ENCODE results near the gene PLA2G12A. TPM values are rescaled to one million over a fixed set of nuclear protein-coding genes. Genes with fewer than 3 reads are reported as not detected.
A peak's percentile ranks its signal among the peaks of the same experiment; 100 is the strongest.
"Not testable (repeated sequence)": the region's sequence is repeated elsewhere in the genome, so short reads cannot be mapped to it uniquely, and the experiment has no call there.

Gene PLA2G12A
- total and polyA plus RNA-seq, 2 donors: 8.2 to 23.3 TPM

DNA sequence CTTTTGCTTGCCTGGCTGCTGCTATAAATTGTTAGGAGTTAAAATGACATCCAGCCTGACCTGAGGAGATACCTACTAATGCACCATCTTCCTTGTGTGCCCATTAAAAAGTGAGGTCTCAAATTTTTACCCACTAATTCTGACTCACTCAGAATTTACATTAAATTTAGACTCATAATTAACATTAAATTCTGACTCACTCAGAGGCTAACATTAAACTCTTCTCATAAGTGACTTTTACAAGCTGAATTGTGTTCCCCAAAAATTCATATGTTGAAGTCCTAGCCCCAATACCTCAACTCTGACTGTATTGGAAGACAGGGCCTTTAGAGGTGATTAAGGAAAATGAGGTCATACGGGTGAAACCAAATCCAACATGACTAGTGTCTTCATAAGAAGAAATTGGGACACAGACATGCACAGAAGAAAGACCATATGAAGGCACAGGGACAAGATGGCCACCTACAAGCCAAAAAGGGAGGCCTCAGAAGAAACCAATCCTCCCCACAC, 38.4 kb downstream of the PLA2G12A start:
- Histone ChIP-seq H3K27ac (ENCODE audit: low read depth in 1 of 2, low read length in 1 of 2) (no peak overlapping the region), H3K4me3 (ENCODE audit: low read length in 2 of 2) (no peak overlapping the region), H3K9me3 (ENCODE audit: control insufficient read depth in 2 of 2, insufficient read depth in 1 of 2, low read length in 1 of 2) (no peaks in the 10 kb centered on the region), H3K4me1 (ENCODE audit: control insufficient read depth in 2 of 2, insufficient read depth in 2 of 2, low read length in 2 of 2) (peaks cover 0 to 2% of the 10 kb centered on the region in 2 donors), H3K27me3 (ENCODE audit: control insufficient read depth in 2 of 2, insufficient read depth in 1 of 2, low read length in 1 of 2) (no peaks in the 10 kb centered on the region), H3K36me3 (ENCODE audit: control insufficient read depth in 2 of 2, insufficient read depth in 2 of 2, low read length in 1 of 2) (peaks cover 30 to 61% of the 10 kb centered on the region in 2 donors)
- no peak for DNase-seq (ENCODE audit: low read depth in 6 of 9, low spot score in 9 of 9)
- WGBS: 97% methylated on average over 1 of the region's 1 CpG

DNA sequence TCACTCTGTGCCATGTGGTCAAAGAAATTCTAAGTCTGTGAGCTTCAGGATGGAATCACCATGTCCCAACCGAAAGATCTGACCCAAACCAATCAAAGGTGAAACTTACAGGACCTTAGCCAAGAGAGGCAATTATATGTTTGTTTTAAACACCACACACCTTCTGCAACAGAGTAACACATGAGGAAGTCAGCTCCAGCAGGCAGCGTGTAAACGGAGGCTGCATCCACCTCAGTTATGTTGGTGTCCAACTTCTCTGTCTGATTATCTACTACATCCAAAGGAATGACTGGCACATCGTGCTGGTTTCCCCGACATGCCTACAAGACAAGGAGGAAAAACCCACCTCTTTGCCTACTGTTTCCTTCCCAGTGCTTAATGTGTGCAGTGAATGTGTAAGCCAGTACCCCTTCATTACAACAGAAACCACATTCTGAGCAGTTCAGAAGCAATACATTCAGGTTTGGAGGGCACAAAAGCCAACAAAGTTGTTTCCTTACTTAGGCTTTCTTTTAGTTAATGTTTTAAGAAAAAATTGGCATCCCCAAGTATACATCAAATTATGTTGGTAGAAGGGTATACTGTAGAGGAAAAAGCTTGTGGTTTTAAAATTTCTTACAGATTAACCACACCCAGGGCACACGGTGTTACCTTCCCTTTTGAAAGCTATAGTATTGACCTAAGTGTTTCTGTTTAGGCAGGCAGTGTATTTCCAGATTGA, 39.0 kb downstream of the PLA2G12A start:
- WGBS: 80% methylated on average over 6 of the region's 6 CpGs
- peaks cover 30 to 67% of the 10 kb centered on the region in 2 donors for H3K36me3 ChIP-seq (ENCODE audit: control insufficient read depth in 2 of 2, insufficient read depth in 2 of 2, low read length in 1 of 2)

DNA sequence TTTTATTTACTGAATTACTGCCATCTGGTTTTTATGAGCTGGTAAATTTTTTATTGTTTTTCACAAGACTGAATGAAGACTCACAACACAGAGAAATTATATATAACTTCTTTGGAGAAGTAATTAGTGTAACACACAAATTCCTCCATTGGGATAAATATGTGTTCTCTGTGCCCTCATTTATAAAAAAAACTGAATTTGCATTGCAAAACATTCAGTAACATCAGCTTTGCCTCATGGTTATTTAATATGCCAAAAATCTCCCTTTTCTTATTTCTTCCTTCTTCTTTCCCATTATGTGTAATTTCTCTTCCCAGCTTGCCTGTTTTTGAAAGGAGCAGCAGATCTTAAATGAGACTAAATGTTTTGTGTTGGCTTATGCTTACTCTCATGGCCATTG, 45.1 kb downstream of the PLA2G12A start:
- Histone ChIP-seq H3K4me1 (ENCODE audit: control insufficient read depth in 2 of 2, insufficient read depth in 2 of 2, low read length in 2 of 2) (no peaks in the 10 kb centered on the region), H3K36me3 (ENCODE audit: control insufficient read depth in 2 of 2, insufficient read depth in 2 of 2, low read length in 1 of 2) (peaks cover 13 to 32% of the 10 kb centered on the region in 2 donors), H3K27ac (ENCODE audit: low read depth in 1 of 2, low read length in 1 of 2) (no peak overlapping the region), H3K27me3 (ENCODE audit: control insufficient read depth in 2 of 2, insufficient read depth in 1 of 2, low read length in 1 of 2) (no peaks in the 10 kb centered on the region), H3K9me3 (ENCODE audit: control insufficient read depth in 2 of 2, insufficient read depth in 1 of 2, low read length in 1 of 2) (no peaks in the 10 kb centered on the region), H3K4me3 (ENCODE audit: low read length in 2 of 2) (no peak overlapping the region)
- DNase-seq (ENCODE audit: low read depth in 6 of 9, low spot score in 9 of 9): no peak

More for the DNA sequence above, 39.0 kb downstream of the PLA2G12A start:
- H3K9me3 ChIP-seq (ENCODE audit: control insufficient read depth in 2 of 2, insufficient read depth in 1 of 2, low read length in 1 of 2): no peaks in the 10 kb centered on the region
- no peak overlapping the region for H3K4me3 ChIP-seq (ENCODE audit: low read length in 2 of 2)
- H3K4me1 ChIP-seq (ENCODE audit: control insufficient read depth in 2 of 2, insufficient read depth in 2 of 2, low read length in 2 of 2): peaks cover 0 to 2% of the 10 kb centered on the region in 2 donors
- no peaks in the 10 kb centered on the region for H3K27me3 ChIP-seq (ENCODE audit: control insufficient read depth in 2 of 2, insufficient read depth in 1 of 2, low read length in 1 of 2)
- peak overlapping the region in 1 of 2 donors; percentile 10 for H3K27ac ChIP-seq (ENCODE audit: low read depth in 1 of 2, low read length in 1 of 2)
- peak in 1 of 9 donors; percentile 19 for DNase-seq (ENCODE audit: low read depth in 6 of 9, low spot score in 9 of 9)

DNA sequence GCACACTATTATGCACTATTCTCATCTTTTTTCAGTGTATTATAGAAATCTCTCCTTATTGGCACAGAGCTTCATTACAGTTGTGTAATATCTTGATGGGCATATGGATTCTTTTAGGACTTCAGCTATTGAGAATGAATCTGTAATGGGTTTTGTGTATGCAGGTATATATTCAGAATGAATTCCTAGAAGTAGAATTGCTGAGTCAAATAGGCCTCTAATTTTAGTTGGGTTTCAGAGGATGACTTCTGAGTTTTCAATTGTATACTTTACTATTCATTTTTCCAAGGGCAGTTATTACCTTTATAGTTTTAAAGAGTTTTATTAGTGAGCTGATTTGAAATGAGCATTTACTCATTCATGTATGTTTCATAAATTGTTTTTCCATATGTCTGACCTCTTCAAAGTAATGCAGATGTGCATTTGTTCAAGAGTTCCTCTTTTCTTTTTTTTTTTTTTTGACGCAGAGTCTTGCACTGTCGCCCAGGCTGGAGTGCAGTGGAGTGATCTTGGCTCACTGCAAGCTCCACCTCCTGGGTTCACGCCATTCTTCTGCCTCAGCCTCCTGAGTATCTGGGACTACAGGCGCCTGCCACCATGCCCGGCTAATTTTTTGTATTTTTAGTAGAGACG, 46.1 kb downstream of the PLA2G12A start:
- DNase-seq (ENCODE audit: low read depth in 6 of 9, low spot score in 9 of 9): no peak
- Histone ChIP-seq H3K27ac (ENCODE audit: low read depth in 1 of 2, low read length in 1 of 2) (no peak overlapping the region), H3K4me1 (ENCODE audit: control insufficient read depth in 2 of 2, insufficient read depth in 2 of 2, low read length in 2 of 2) (no peaks in the 10 kb centered on the region), H3K27me3 (ENCODE audit: control insufficient read depth in 2 of 2, insufficient read depth in 1 of 2, low read length in 1 of 2) (no peaks in the 10 kb centered on the region), H3K9me3 (ENCODE audit: control insufficient read depth in 2 of 2, insufficient read depth in 1 of 2, low read length in 1 of 2) (peaks cover 0 to 2% of the 10 kb centered on the region in 2 donors), H3K4me3 (ENCODE audit: low read length in 2 of 2) (no peak overlapping the region), H3K36me3 (ENCODE audit: control insufficient read depth in 2 of 2, insufficient read depth in 2 of 2, low read length in 1 of 2) (peaks cover 15 to 26% of the 10 kb centered on the region in 2 donors)
- WGBS: 84% methylated on average over 6 of the region's 6 CpGs

DNA sequence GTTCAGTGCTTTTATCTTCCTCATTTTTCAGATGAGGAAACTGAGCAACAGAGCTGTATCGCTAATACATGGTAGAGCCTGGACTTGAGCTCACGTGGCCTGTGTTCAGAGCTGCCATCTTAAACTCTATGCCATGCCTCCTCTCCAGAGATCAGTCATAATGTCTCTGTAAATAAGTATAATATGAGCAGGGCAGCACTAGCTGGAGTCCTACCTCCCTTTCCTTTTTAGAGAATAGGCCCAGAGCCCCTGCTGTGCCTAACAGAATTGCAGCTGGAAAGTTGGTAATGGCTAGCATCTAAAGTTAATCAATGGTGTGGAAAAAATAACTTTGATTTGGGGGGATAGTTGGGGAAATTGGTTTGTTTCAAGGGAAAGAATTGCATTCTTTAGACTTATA, 47.0 kb downstream of the PLA2G12A start:
- no peak overlapping the region for H3K27ac ChIP-seq (ENCODE audit: low read depth in 1 of 2, low read length in 1 of 2)
- over 99% methylated on average over 2 of the region's 2 CpGs for WGBS
- DNase-seq (ENCODE audit: low read depth in 6 of 9, low spot score in 9 of 9): no peak
- H3K36me3 ChIP-seq (ENCODE audit: control insufficient read depth in 2 of 2, insufficient read depth in 2 of 2, low read length in 1 of 2): peaks cover 19 to 22% of the 10 kb centered on the region in 2 donors
- H3K9me3 ChIP-seq (ENCODE audit: control insufficient read depth in 2 of 2, insufficient read depth in 1 of 2, low read length in 1 of 2): peaks cover 0 to 7% of the 10 kb centered on the region in 2 donors
- H3K27me3 ChIP-seq (ENCODE audit: control insufficient read depth in 2 of 2, insufficient read depth in 1 of 2, low read length in 1 of 2): no peaks in the 10 kb centered on the region
- no peaks in the 10 kb centered on the region for H3K4me1 ChIP-seq (ENCODE audit: control insufficient read depth in 2 of 2, insufficient read depth in 2 of 2, low read length in 2 of 2)
- H3K4me3 ChIP-seq (ENCODE audit: low read length in 2 of 2): no peak overlapping the region

DNA sequence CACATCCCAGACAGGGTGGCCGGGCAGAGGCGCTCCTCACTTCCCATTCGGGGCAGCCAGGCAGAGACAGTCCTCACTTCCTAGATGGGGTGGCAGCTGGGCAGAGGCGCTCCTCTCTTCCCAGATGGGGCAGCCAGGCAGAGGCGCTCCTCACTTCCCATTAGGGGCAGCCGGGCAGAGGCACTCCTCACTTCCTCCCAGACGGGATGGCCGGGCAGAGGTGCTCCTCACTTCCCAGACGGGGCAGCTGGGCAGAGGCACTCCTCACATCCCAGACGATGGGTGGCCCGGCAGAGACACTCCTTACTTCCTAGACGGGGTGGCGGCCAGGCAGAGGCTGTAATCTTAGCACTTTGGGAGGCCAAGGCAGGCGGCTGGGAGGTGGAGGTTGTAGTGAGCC, 50.9 kb downstream of the PLA2G12A start:
- not testable (repeated sequence) for H3K4me3 ChIP-seq (ENCODE audit: low read length in 2 of 2); H3K9me3 ChIP-seq (ENCODE audit: control insufficient read depth in 2 of 2, insufficient read depth in 1 of 2, low read length in 1 of 2); H3K27ac ChIP-seq (ENCODE audit: low read depth in 1 of 2, low read length in 1 of 2); H3K4me1 ChIP-seq (ENCODE audit: control insufficient read depth in 2 of 2, insufficient read depth in 2 of 2, low read length in 2 of 2); DNase-seq (ENCODE audit: low read depth in 6 of 9, low spot score in 9 of 9); H3K36me3 ChIP-seq (ENCODE audit: control insufficient read depth in 2 of 2, insufficient read depth in 2 of 2, low read length in 1 of 2); H3K27me3 ChIP-seq (ENCODE audit: control insufficient read depth in 2 of 2, insufficient read depth in 1 of 2, low read length in 1 of 2)
- over 99% methylated on average over 14 of the region's 14 CpGs for WGBS

DNA sequence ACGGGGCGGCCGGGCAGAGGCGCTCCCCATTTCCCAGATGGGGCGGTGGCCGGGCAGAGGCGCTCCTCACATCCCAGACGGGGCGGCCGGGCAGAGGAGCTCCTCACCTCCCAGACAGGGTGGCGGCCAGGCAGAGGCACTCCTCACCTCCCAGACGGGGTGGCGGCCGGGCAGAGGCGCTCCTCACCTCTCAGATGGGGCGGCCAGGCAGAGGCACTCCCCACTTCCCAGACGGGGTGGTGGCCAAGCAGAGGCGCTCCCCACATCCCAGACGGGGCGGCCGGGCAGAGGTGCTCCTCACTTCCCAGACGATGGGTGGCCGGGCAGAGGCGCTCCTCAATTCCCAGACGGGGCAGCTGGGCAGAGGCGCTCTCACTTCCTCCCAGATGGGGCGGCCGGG, 51.4 kb downstream of the PLA2G12A start:
- not testable (repeated sequence) for H3K4me3 ChIP-seq (ENCODE audit: low read length in 2 of 2); DNase-seq (ENCODE audit: low read depth in 6 of 9, low spot score in 9 of 9); H3K27ac ChIP-seq (ENCODE audit: low read depth in 1 of 2, low read length in 1 of 2); H3K9me3 ChIP-seq (ENCODE audit: control insufficient read depth in 2 of 2, insufficient read depth in 1 of 2, low read length in 1 of 2); H3K4me1 ChIP-seq (ENCODE audit: control insufficient read depth in 2 of 2, insufficient read depth in 2 of 2, low read length in 2 of 2); H3K36me3 ChIP-seq (ENCODE audit: control insufficient read depth in 2 of 2, insufficient read depth in 2 of 2, low read length in 1 of 2); H3K27me3 ChIP-seq (ENCODE audit: control insufficient read depth in 2 of 2, insufficient read depth in 1 of 2, low read length in 1 of 2)
- 97% methylated on average over 28 of the region's 28 CpGs for WGBS

DNA sequence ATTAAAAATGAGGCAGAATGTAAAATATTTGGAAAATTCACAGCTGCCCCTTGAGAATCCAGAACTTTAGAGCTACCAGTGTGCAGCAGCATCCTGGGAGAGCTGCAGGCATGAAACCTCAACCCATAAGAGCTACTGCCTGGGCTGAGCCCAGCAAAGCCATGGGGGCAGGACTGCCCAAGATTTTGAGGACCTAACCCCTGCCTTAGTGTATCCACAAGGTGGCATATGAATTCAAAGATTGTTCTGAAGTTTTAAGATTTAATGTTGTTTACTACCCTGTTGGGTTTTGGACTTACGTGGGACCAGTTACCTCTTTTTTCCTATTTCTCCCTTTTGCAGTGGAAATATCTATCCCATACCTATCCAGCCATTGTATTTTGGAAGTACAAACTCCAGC, 53.0 kb downstream of the PLA2G12A start:
- H3K36me3 ChIP-seq (ENCODE audit: control insufficient read depth in 2 of 2, insufficient read depth in 2 of 2, low read length in 1 of 2): peaks cover 4 to 8% of the 10 kb centered on the region in 2 donors
- WGBS: 100% methylated on average over 1 of the region's 1 CpG
- H3K9me3 ChIP-seq (ENCODE audit: control insufficient read depth in 2 of 2, insufficient read depth in 1 of 2, low read length in 1 of 2): peaks cover 0 to 7% of the 10 kb centered on the region in 2 donors
- H3K27ac ChIP-seq (ENCODE audit: low read depth in 1 of 2, low read length in 1 of 2): no peak overlapping the region
- DNase-seq (ENCODE audit: low read depth in 6 of 9, low spot score in 9 of 9): no peak
- no peaks in the 10 kb centered on the region for H3K27me3 ChIP-seq (ENCODE audit: control insufficient read depth in 2 of 2, insufficient read depth in 1 of 2, low read length in 1 of 2)
- no peak overlapping the region for H3K4me3 ChIP-seq (ENCODE audit: low read length in 2 of 2)
- H3K4me1 ChIP-seq (ENCODE audit: control insufficient read depth in 2 of 2, insufficient read depth in 2 of 2, low read length in 2 of 2): no peaks in the 10 kb centered on the region

DNA sequence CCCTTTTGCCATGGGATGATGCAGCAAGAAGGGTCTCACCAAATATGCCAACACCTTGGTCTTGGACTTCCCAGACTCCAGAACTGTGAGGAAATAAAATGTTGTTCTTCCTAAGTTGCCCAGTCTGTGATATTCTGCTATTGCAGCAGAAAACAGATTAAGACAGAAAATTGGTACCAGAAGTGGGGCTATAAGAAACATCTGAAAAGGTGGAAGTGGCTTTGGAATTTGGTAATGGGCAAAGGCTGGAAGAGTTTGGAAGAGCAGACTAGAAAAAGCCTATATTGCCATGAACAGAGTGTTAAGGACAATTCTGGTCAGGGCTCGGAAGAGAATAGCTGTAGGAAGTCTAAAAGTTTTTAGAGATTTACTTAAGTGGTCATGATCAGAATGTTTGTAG, 54.0 kb downstream of the PLA2G12A start:
- no peaks in the 10 kb centered on the region for H3K4me1 ChIP-seq (ENCODE audit: control insufficient read depth in 2 of 2, insufficient read depth in 2 of 2, low read length in 2 of 2)
- no peak for DNase-seq (ENCODE audit: low read depth in 6 of 9, low spot score in 9 of 9)
- no peak overlapping the region for H3K4me3 ChIP-seq (ENCODE audit: low read length in 2 of 2)
- H3K36me3 ChIP-seq (ENCODE audit: control insufficient read depth in 2 of 2, insufficient read depth in 2 of 2, low read length in 1 of 2): peaks cover 4 to 6% of the 10 kb centered on the region in 2 donors
- no peak overlapping the region for H3K27ac ChIP-seq (ENCODE audit: low read depth in 1 of 2, low read length in 1 of 2)
- no peaks in the 10 kb centered on the region for H3K27me3 ChIP-seq (ENCODE audit: control insufficient read depth in 2 of 2, insufficient read depth in 1 of 2, low read length in 1 of 2)
- WGBS: 94% methylated on average over 1 of the region's 1 CpG
- H3K9me3 ChIP-seq (ENCODE audit: control insufficient read depth in 2 of 2, insufficient read depth in 1 of 2, low read length in 1 of 2): peaks cover 0 to 7% of the 10 kb centered on the region in 2 donors
